Measurements from ENCODE around the gene CDKN2A.
"Not testable (repeated sequence)": the region's sequence is repeated elsewhere in the genome, so short reads cannot be mapped to it uniquely, and the experiment has no call there.

Gene CDKN2A

GRCh38 chr9:21976334-21976875 is 17.8 kb downstream of the CDKN2A start:
- no peak for DNase-seq

GRCh38 chr9:21974722-21975409 is 19.3 kb downstream of the CDKN2A start:
- DNase-seq = peak; percentile 48 to 64

- DNase-seq = no peak
Observed at GRCh38 chr9:21974343-21974721, 19.9 kb downstream of the CDKN2A start.

- DNase-seq = no peak
Observed at GRCh38 chr9:21972361-21972760, 21.8 kb downstream of the CDKN2A start.

- DNase-seq = peak in 1 of 2 donors; percentile 3
Observed at GRCh38 chr9:21970800-21971640, 23.2 kb downstream of the CDKN2A start.

GRCh38 chr9:21969951-21970799 is 24.0 kb downstream of the CDKN2A start:
- no peak for DNase-seq

- no peak for DNase-seq
Observed at GRCh38 chr9:21969011-21969940, 24.9 kb downstream of the CDKN2A start.

GRCh38 chr9:21968331-21969010 is 25.7 kb downstream of the CDKN2A start:
- no peak for DNase-seq

- DNase-seq = no peak
Observed at GRCh38 chr9:21967702-21968101, 26.5 kb downstream of the CDKN2A start.

GRCh38 chr9:21967169-21967568 is 27.0 kb downstream of the CDKN2A start:
- no peak for DNase-seq

- no peak for DNase-seq
Observed at GRCh38 chr9:21966140-21966851, 27.9 kb downstream of the CDKN2A start.

- DNase-seq = peak; percentile 34 to 60
Observed at GRCh38 chr9:21965401-21965951, 28.7 kb downstream of the CDKN2A start.

- peak; percentile 66 for DNase-seq
Observed at GRCh38 chr9:21964925-21965385, 29.2 kb downstream of the CDKN2A start.

- no peak for DNase-seq
Observed at GRCh38 chr9:21961569-21961968, 32.6 kb downstream of the CDKN2A start.

- not testable (repeated sequence) for DNase-seq
Observed at GRCh38 chr9:21959268-21959667, 34.9 kb downstream of the CDKN2A start.

- DNase-seq = no peak
Observed at GRCh38 chr9:21958833-21959232, 35.4 kb downstream of the CDKN2A start.

- DNase-seq = no peak
Observed at GRCh38 chr9:21945606-21946005, 48.6 kb downstream of the CDKN2A start.

- DNase-seq = no peak
Observed at GRCh38 chr9:21943464-21943863, 50.7 kb downstream of the CDKN2A start.

- DNase-seq = no peak
Observed at GRCh38 chr9:21941337-21941995, 52.7 kb downstream of the CDKN2A start.

GRCh38 chr9:21936161-21936560 is 58.0 kb downstream of the CDKN2A start:
- no peak for DNase-seq
